PFSK-1 (cell line): ENCODE data around the gene PARVB.

Experiments used
- POLR2AphosphoS5 ChIP-seq: IDR thresholded peaks from 2 replicates; pipeline ENCODE4 v1.6.1; 2012; ENCODE audit warnings: low read depth, mild to moderate bottlenecking, control low read depth, low read length, moderate library complexity
- REST ChIP-seq, 2 experiments: IDR thresholded peaks; 2 replicates each; pipeline versions ENCODE4 v1.6.1 to v1.8.0; 2011 to 2012; ENCODE audit warnings: low read depth in 2 of 2, low read length in 2 of 2, control low read depth in 1 of 2, inconsistent platforms in 1 of 2, mild to moderate bottlenecking in 1 of 2, moderate library complexity in 1 of 2; ENCODE audit not compliant: insufficient read depth in 1 of 2
- SIN3A ChIP-seq: IDR thresholded peaks from 2 replicates; pipeline ENCODE4 v1.6.1; 2012; ENCODE audit warnings: mild to moderate bottlenecking, low read length, moderate library complexity, borderline replicate concordance; ENCODE audit not compliant: insufficient read depth
- TAF1 ChIP-seq: IDR thresholded peaks from 2 replicates; pipeline ENCODE4 v1.6.1; 2012; ENCODE audit warnings: low read length, control low read depth, borderline replicate concordance; ENCODE audit not compliant: insufficient read depth

- TF ChIP-seq POLR2AphosphoS5 (no peak), REST (IDR thresholded peaks at IDR 0.05; ENCODE audit: insufficient read depth in 1 of 2, low read depth in 2 of 2, low read length in 2 of 2) (no peak), SIN3A (no peak), TAF1 (no peak)
Measured at GRCh38 chr22:44107340-44107739, 83.2 kb downstream of the PARVB start.
